ENCODE results near the gene MCUR1. TPM values are rescaled to one million over a fixed set of nuclear protein-coding genes. Genes with fewer than 3 reads are reported as not detected.

The MCUR1 gene
- total RNA-seq, 1 experiment from 2014 or later, result 35.4 TPM

DNA sequence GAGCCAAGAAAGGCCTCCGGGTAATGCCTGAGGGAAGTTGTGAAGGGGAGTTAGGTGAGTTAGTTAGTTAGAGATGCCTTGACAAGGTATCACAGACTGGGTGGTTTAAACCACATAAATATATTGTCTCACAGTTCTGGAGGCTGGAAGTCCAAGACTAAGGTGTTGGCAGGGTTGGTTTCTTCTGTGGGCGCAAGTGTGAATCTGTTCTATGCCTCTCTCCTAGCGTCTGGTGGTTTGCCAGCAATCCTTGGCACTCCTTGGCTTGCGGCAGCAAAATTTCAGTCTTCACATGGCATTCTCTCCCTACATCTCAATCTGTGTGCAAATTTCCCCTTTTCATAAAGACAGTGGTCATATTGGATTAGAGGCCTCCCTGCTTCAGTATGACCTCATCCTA is 73.0 kb downstream of the MCUR1 start:
- Histone ChIP-seq H3K4me2 (ENCODE audit: insufficient read depth, insufficient read length, low read length) (no peak overlapping the region), H4K20me1 (ENCODE audit: control insufficient read depth, insufficient read depth, insufficient read length) (no peaks in the 10 kb centered on the region), H3K9ac (ENCODE audit: extremely low read depth, insufficient read length, low read length) (no peak overlapping the region), H4K91ac (ENCODE audit: insufficient read length, low read depth, low read length) (no peak overlapping the region), H3K27me3 (ENCODE audit: insufficient read depth, low read length) (no peaks in the 10 kb centered on the region), H3K79me2 (ENCODE audit: insufficient read depth, low read length) (no peaks in the 10 kb centered on the region), H2AFZ (ENCODE audit: low read length) (no peak overlapping the region), H3K27ac (ENCODE audit: insufficient read length, low read depth, low read length) (no peak overlapping the region), H3K9me3 (ENCODE audit: control insufficient read depth, low read depth, low read length) (no peaks in the 10 kb centered on the region), H3K56ac (ENCODE audit: insufficient read length, low read depth, low read length) (no peak overlapping the region), H2AK5ac (ENCODE audit: insufficient read length, low read length) (no peak overlapping the region), H2BK20ac (ENCODE audit: low read depth, low read length, poor library complexity, severe bottlenecking) (no peak overlapping the region), H3K79me1 (ENCODE audit: insufficient read depth, low read depth, low read length, poor library complexity, severe bottlenecking) (no peaks in the 10 kb centered on the region), H3K4ac (ENCODE audit: low read depth, low read length) (no peak overlapping the region), H3K23me2 (ENCODE audit: insufficient read length, low read depth, low read length, poor library complexity, severe bottlenecking) (no peaks in the 10 kb centered on the region), H2BK15ac (ENCODE audit: low read depth, low read length) (no peak overlapping the region), H4K8ac (replicated peaks; ENCODE audit: insufficient read length, low read depth, low read length) (no peak overlapping the region), H3K23ac (ENCODE audit: insufficient read length, low read depth, low read length) (no peak overlapping the region), H4K5ac (ENCODE audit: insufficient read length, low read depth, low read length) (no peak overlapping the region), H2BK12ac (ENCODE audit: insufficient read length, low read depth, low read length) (no peak overlapping the region), H3K4me1 (ENCODE audit: insufficient read depth, low read length) (no peaks in the 10 kb centered on the region), H2BK5ac (ENCODE audit: insufficient read length, low read length) (no peak overlapping the region), H3T11ph (ENCODE audit: low read length) (no peak overlapping the region), H3K18ac (ENCODE audit: insufficient read length, low read depth, low read length) (no peak overlapping the region), H3K14ac (ENCODE audit: insufficient read depth, low read length) (no peak overlapping the region), H2BK120ac (ENCODE audit: low read depth, low read length, poor library complexity, severe bottlenecking) (no peak overlapping the region)
- no CpG with 5 or more reads among the region's 4 CpGs for WGBS (ENCODE audit: extremely low coverage, insufficient read length, low lambda C conversion rate)
- Mint-ChIP-seq H3K9me3 (peaks cover 0 to 2% of the 10 kb centered on the region in 2 experiments; a peak in 2 of 5 replicates), H3K4me3 (no peak overlapping the region), H3K36me3 (ENCODE audit: insufficient read depth in 1 of 3, low read depth in 3 of 3) (no peaks in the 10 kb centered on the region; a peak in 1 of 7 replicates), H3K4me1 (no peaks in the 10 kb centered on the region), H3K27ac (no peak overlapping the region), H3K27me3 (ENCODE audit: low read depth) (no peaks in the 10 kb centered on the region; the same call in 1 of the 2 replicates)
- DNase-seq, result no peak
- no peak for TF ChIP-seq CTCF (conservative IDR thresholded peaks at IDR 0.05)

Other genes with a start within 250 kb of the MCUR1 start
- gene SIRT5, start 240.0 kb downstream of the MCUR1 start, total RNA-seq (2021), result 14.3 and 14.6 TPM in 2 replicates
- 70.5 and 72.1 TPM in 2 replicates for gene NOL7, start 199.2 kb downstream of the MCUR1 start, total RNA-seq (2021)
- 35.8 and 37.2 TPM in 2 replicates for gene RANBP9, start 102.7 kb downstream of the MCUR1 start, total RNA-seq (2021)
- 3.5 and 3.7 TPM in 2 replicates for gene RNF182, start 110.4 kb upstream of the MCUR1 start, total RNA-seq (2021)